ENCODE data around the gene NFKB2. TPM values are rescaled to one million over a fixed set of nuclear protein-coding genes. Genes with fewer than 3 reads are reported as not detected.
A peak's percentile ranks its signal among the peaks of the same experiment; 100 is the strongest.

Gene NFKB2
- total RNA-seq, 1 donor from 2014 or later: 622 TPM

GRCh38 chr10:102400076-102400475 lies 4.6 kb downstream of the NFKB2 start:
- H3K4me3 Mint-ChIP-seq: peak overlapping the region; percentile 94
- DNase-seq (no peak), ATAC-seq (ENCODE audit: low read depth) (no peak)
- peaks cover 76% of the 10 kb centered on the region for H3K36me3 Mint-ChIP-seq (ENCODE audit: low read depth)
- ChIA-PET CTCF (interaction anchor here (1.1 to 2.6 kb wide), 9 partner anchors 10 to 169 kb away, joined by 3 to 24 read pairs (median 6); partner anchors contain the start of gene FBXL15), POLR2A (interaction anchor here (1.1 to 15.2 kb wide), 11 partner anchors 5 to 169 kb away, joined by 3 to 305 read pairs (median 19); partner anchors contain the start of genes C10orf95, CUEDC2 and FBXL15)
- no peak for TF ChIP-seq CTCF (IDR thresholded peaks at IDR 0.05)
- H3K4me1 Mint-ChIP-seq: peaks cover 54% of the 10 kb centered on the region
- H3K27ac Mint-ChIP-seq: peak overlapping the region; percentile 69
- no peaks in the 10 kb centered on the region for H3K9me3 Mint-ChIP-seq
- H3K27me3 Mint-ChIP-seq: no peaks in the 10 kb centered on the region
- intact Hi-C loops (cut with micrococcal nuclease): no loop called here

GRCh38 chr10:102400598-102401341 lies 5.3 kb downstream of the NFKB2 start:
- CTCF ChIA-PET: interaction anchor here (1.7 to 2.6 kb wide), 5 partner anchors 11 to 170 kb away, joined by 5 to 24 read pairs (median 10); partner anchors contain the start of gene FBXL15
- Mint-ChIP-seq H3K9me3 (no peaks in the 10 kb centered on the region), H3K27me3 (no peaks in the 10 kb centered on the region), H3K4me3 (peak overlapping the region; percentile 44), H3K36me3 (ENCODE audit: low read depth) (peaks cover 74% of the 10 kb centered on the region), H3K27ac (peak overlapping the region; percentile 68), H3K4me1 (peaks cover 55% of the 10 kb centered on the region)
- POLR2A ChIA-PET: interaction anchor here (1.1 to 15.2 kb wide), 6 partner anchors 11 to 169 kb away, joined by 3 to 305 read pairs (median 23); partner anchors contain the start of genes C10orf95 and FBXL15
- intact Hi-C loops (cut with micrococcal nuclease): no loop called here
- DNase-seq (no peak), ATAC-seq (ENCODE audit: low read depth) (no peak)
- no peak for TF ChIP-seq CTCF (IDR thresholded peaks at IDR 0.05)

GRCh38 chr10:102401342-102401654 lies 5.8 kb downstream of the NFKB2 start:
- H3K36me3 Mint-ChIP-seq (ENCODE audit: low read depth): peaks cover 68% of the 10 kb centered on the region
- DNase-seq: no peak
- CTCF ChIA-PET: no interaction called here
- no peaks in the 10 kb centered on the region for H3K27me3 Mint-ChIP-seq
- intact Hi-C loops (cut with micrococcal nuclease): no loop called here
- POLR2A ChIA-PET: interaction anchor here (0.6 to 15.2 kb wide), 4 partner anchors 10 to 170 kb away, joined by 3 to 305 read pairs (median 55); partner anchors contain the start of gene FBXL15
- H3K9me3 Mint-ChIP-seq: no peaks in the 10 kb centered on the region
- H3K4me3 Mint-ChIP-seq: no peak overlapping the region
- no peak for TF ChIP-seq CTCF (IDR thresholded peaks at IDR 0.05)
- H3K27ac Mint-ChIP-seq: no peak overlapping the region
- peaks cover 53% of the 10 kb centered on the region for H3K4me1 Mint-ChIP-seq
- no peak for ATAC-seq (ENCODE audit: low read depth)

- ATAC-seq (ENCODE audit: low read depth): no peak
- intact Hi-C loops (cut with micrococcal nuclease): no loop called here
- Mint-ChIP-seq H3K27me3 (peaks cover 2% of the 10 kb centered on the region), H3K9me3 (no peaks in the 10 kb centered on the region), H3K27ac (no peak overlapping the region), H3K4me3 (no peak overlapping the region), H3K4me1 (peaks cover 47% of the 10 kb centered on the region), H3K36me3 (ENCODE audit: low read depth) (peaks cover 62% of the 10 kb centered on the region)
- POLR2A ChIA-PET: interaction anchor here (0.6 to 15.2 kb wide), 6 partner anchors 6 to 1491 kb away, joined by 3 to 305 read pairs (median 54); partner anchors contain the start of genes FBXL15 and NFKB2
- no peak for DNase-seq
- TF ChIP-seq CTCF (IDR thresholded peaks at IDR 0.05): no peak
- CTCF ChIA-PET: no interaction called here
These were observed 6.4 kb downstream of the NFKB2 start for GRCh38 chr10:102401735-102402511.

All from activated B cell treated with CpG ODN at 0.5 μM for 24 hours (primary cell).